Adrenal gland (tissue), 5 donors: ENCODE data around the gene SDHAF2.

ENCODE experiments used
- POLR2A ChIP-seq, 2 donors: fragments of 450-650 bp; IDR thresholded peaks; one replicate each; pipeline ENCODE4 v1.6.1; 2017; ENCODE audit warnings: antibody characterized with exemption in 2 of 2, mild to moderate bottlenecking in 2 of 2, moderate library complexity in 1 of 2
- TF ChIP-seq, protein P1 (sequence below), 6 experiments: fragments of 450-650 bp in 4 of 6; fragments of 200-600 bp in 2 of 6; sonication (generic) in 1 of 6; IDR thresholded peaks; 1 replicate in 5 of 6; 2 replicates in 1 of 6; pipeline versions ENCODE4 v1.5.1 to v1.8.0; 2016 to 2021; ENCODE audit warnings: antibody characterized with exemption in 6 of 6, mild to moderate bottlenecking in 2 of 6, moderate library complexity in 1 of 6
- donor health status: DM: no; HTN: no; CAD: no.

DNA sequence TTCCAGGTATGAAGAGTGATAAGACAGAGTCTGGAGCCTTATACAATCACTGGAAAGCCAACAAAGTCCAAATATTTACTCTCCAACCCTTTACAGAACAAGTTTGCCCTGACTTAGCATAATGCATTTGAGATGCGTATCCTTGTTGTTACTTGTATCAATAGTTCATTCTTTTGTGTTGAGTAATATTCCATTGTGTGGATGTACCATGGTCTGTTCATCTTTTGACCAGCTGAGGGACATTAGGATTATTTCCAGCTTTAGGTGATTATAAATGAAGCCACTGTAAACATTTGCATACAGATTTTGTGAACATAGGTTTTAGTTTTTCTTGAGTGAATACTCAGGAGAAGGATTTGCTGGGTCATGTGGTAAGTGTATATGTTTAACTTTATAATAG lies 9.7 kb downstream of the SDHAF2 start:
- TF ChIP-seq, protein P1, sequence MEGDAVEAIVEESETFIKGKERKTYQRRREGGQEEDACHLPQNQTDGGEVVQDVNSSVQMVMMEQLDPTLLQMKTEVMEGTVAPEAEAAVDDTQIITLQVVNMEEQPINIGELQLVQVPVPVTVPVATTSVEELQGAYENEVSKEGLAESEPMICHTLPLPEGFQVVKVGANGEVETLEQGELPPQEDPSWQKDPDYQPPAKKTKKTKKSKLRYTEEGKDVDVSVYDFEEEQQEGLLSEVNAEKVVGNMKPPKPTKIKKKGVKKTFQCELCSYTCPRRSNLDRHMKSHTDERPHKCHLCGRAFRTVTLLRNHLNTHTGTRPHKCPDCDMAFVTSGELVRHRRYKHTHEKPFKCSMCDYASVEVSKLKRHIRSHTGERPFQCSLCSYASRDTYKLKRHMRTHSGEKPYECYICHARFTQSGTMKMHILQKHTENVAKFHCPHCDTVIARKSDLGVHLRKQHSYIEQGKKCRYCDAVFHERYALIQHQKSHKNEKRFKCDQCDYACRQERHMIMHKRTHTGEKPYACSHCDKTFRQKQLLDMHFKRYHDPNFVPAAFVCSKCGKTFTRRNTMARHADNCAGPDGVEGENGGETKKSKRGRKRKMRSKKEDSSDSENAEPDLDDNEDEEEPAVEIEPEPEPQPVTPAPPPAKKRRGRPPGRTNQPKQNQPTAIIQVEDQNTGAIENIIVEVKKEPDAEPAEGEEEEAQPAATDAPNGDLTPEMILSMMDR (IDR thresholded peaks at IDR 0.05): no peak
- no peak for TF ChIP-seq POLR2A (IDR thresholded peaks at IDR 0.05)
